GM12878 (cell line): ENCODE data around the gene TBC1D22B. TPM values are rescaled to one million over a fixed set of nuclear protein-coding genes. Genes with fewer than 3 reads are reported as not detected.

Experiments used
- ATAC-seq: fragments of 200-7000 bp; cut with Tn5 transposase; 3 replicates; pipeline ENCODE4 v1.9.1; 2020; ENCODE audit warnings: mild to moderate bottlenecking, moderate library complexity
- BruUV-seq: library from RNA; stranded (reverse); fragments of 400-500 nt; replicated peaks from 2 replicates; lab custom pipeline; 2021; lab: Mats Ljungman, UMichigan
- CTCF ChIA-PET: fragments of 300-600 bp; sonication (Branson Sonifier 250); formaldehyde crosslinking; extraction: SDS; loops from one replicate; lab custom pipeline; 2021; ENCODE audit warnings: inconsistent platforms; lab: Yijun Ruan, JAX
- POLR2A ChIA-PET: fragments of 350-600 bp; formaldehyde crosslinking; extraction: SDS; loops from one replicate; lab custom pipeline; 2021; ENCODE audit warnings: inconsistent platforms; lab: Charles Lee
- RAD21 ChIA-PET: fragments of 300-600 bp; sonication (Branson Sonifier 250); formaldehyde crosslinking; loops from one replicate; lab custom pipeline; 2023; ENCODE audit warnings: antibody characterized with exemption; ENCODE audit not compliant: unreplicated experiment; lab: Charles Lee
- SMC1A ChIA-PET: fragments of 300-600 bp; sonication (Branson Sonifier 250); formaldehyde crosslinking; loops from one replicate; lab custom pipeline; 2023; ENCODE audit not compliant: unreplicated experiment, uncharacterized antibody; lab: Charles Lee
- DNase-seq: peaks from one replicate; pipeline ENCODE4 v3.0.0-alpha.2; 2011; ENCODE audit warnings: low read depth, low spot score
- FAIRE-seq: peaks from 3 replicates; lab custom pipeline; 2011; peaks lifted over from hg19 to GRCh38; lab: Jason Lieb, UNC
- H2AFZ ChIP-seq: 2 replicates; pipeline ENCODE4 v1.6.0; 2011; ENCODE audit warnings: low read depth, low read length, control low read depth; ENCODE audit not compliant: control insufficient read depth
- H3K27ac ChIP-seq: 2 replicates; pipeline ENCODE4 v1.5.1; 2011; ENCODE audit warnings: control low read depth; ENCODE audit not compliant: control insufficient read depth, insufficient read depth
- H3K27me3 ChIP-seq, 2 experiments: replicated peaks in 1 of 2; 2 replicates each; pipeline versions ENCODE4 v1.6.0 to v1.6.1; 2011; ENCODE audit warnings: low read length in 1 of 2; ENCODE audit not compliant: control insufficient read depth in 2 of 2, insufficient read depth in 2 of 2
- H3K36me3 ChIP-seq, 2 experiments: 2 replicates each; pipeline ENCODE4 v1.5.1; 2011; ENCODE audit warnings: low read length in 1 of 2; ENCODE audit not compliant: control insufficient read depth in 2 of 2, insufficient read depth in 2 of 2
- H3K4me1 ChIP-seq: 2 replicates; pipeline ENCODE4 v1.6.1; 2011; ENCODE audit warnings: mild to moderate bottlenecking, low read length, moderate library complexity, mixed read lengths; ENCODE audit not compliant: control insufficient read depth, insufficient read depth
- H3K4me2 ChIP-seq: 2 replicates; pipeline ENCODE4 v1.6.0; 2011; ENCODE audit warnings: control low read depth; ENCODE audit not compliant: control insufficient read depth, insufficient read depth
- H3K4me3 ChIP-seq: fragments of 200-600 bp; sonication (generic); 2 replicates; pipeline ENCODE4 v1.5.1; 2016
- H3K79me2 ChIP-seq: 2 replicates; pipeline ENCODE4 v1.6.0; 2011; ENCODE audit warnings: low read length; ENCODE audit not compliant: control insufficient read depth, insufficient read depth
- H3K9ac ChIP-seq: 2 replicates; pipeline ENCODE4 v1.8.0; 2011; ENCODE audit warnings: low read length, control low read depth, mixed read lengths; ENCODE audit not compliant: control insufficient read depth, insufficient read depth
- H3K9me3 ChIP-seq: replicated peaks from 3 replicates; pipeline ENCODE4 v1.5.1; 2011; ENCODE audit warnings: mild to moderate bottlenecking, low read length; ENCODE audit not compliant: control insufficient read depth, insufficient read depth
- H4K20me1 ChIP-seq: 2 replicates; pipeline ENCODE4 v1.6.0; 2011; ENCODE audit not compliant: control insufficient read depth, insufficient read depth
- FOXK2 ChIP-seq: fragments of 450-650 bp; IDR thresholded peaks from 2 replicates; pipeline ENCODE4 v1.6.1; 2017; ENCODE audit warnings: mild to moderate bottlenecking, moderate library complexity
- IKZF1 ChIP-seq: fragments of 450-650 bp; conservative IDR thresholded peaks from 2 replicates; pipeline ENCODE4 v1.6.1; 2017; ENCODE audit warnings: antibody characterized with exemption, mild to moderate bottlenecking
- MAX ChIP-seq: IDR thresholded peaks from 2 replicates; pipeline ENCODE4 v1.6.1; 2012; ENCODE audit warnings: low read depth, low read length, improper control_type of control experiment
- MEF2B ChIP-seq: fragments of 450-650 bp; IDR thresholded peaks from 2 replicates; pipeline ENCODE4 v1.6.1; 2018; ENCODE audit warnings: mild to moderate bottlenecking, moderate library complexity; ENCODE audit not compliant: partially characterized antibody, poor library complexity, severe bottlenecking
- NFYB ChIP-seq: IDR thresholded peaks from 2 replicates; pipeline ENCODE4 v1.6.1; 2011; ENCODE audit warnings: low read depth, mild to moderate bottlenecking, low read length, improper control_type of control experiment, moderate library complexity; ENCODE audit not compliant: insufficient read depth
- NR2F1 ChIP-seq: fragments of 450-650 bp; conservative IDR thresholded peaks from 2 replicates; pipeline ENCODE4 v1.6.1; 2017; ENCODE audit warnings: mild to moderate bottlenecking
- RCOR1 ChIP-seq: conservative IDR thresholded peaks from 2 replicates; pipeline ENCODE4 v1.6.1; 2012; ENCODE audit warnings: low read depth, low read length, improper control_type of control experiment
- RUNX3 ChIP-seq: IDR thresholded peaks from 2 replicates; pipeline ENCODE4 v1.6.1; 2012; ENCODE audit warnings: low read length, inconsistent platforms
- SIX5 ChIP-seq: IDR thresholded peaks from 2 replicates; pipeline ENCODE4 v1.6.1; 2011; ENCODE audit warnings: mild to moderate bottlenecking, low read depth, low read length, moderate library complexity; ENCODE audit not compliant: severe bottlenecking
- SMAD5 ChIP-seq: IDR thresholded peaks from 2 replicates; pipeline ENCODE4 v1.6.1; 2016; ENCODE audit warnings: antibody characterized with exemption, low read depth
- SUZ12 ChIP-seq: fragments of 200-600 bp; sonication (generic); IDR thresholded peaks from one replicate; pipeline ENCODE4 v1.6.1; 2018; ENCODE audit warnings: antibody characterized with exemption, mild to moderate bottlenecking; ENCODE audit not compliant: unreplicated experiment
- WGBS: methylation state at CpG from one replicate; pipeline ENCODE4 v1.1.6; 2016; ENCODE audit warnings: low lambda C conversion rate; ENCODE audit not compliant: insufficient replicate concordance, insufficient coverage; ENCODE audit errors: missing lambda C conversion rate; 5-methylcytosine and 5-hydroxymethylcytosine counted together
- in situ Hi-C: fragments of 300-500 bp; cut with MboI; formaldehyde crosslinking; loops from 9 replicates; pipeline ENCODE4 v1.14.3; 2018; ENCODE audit warnings: mixed read lengths
- intact Hi-C: fragments of 100-400 bp; cut with micrococcal nuclease; formaldehyde crosslinking; loops from one replicate; pipeline ENCODE4 v1.14.2; 2022; ENCODE audit not compliant: unreplicated experiment
- polyA plus RNA-seq, 11 experiments: library from polyadenylated mRNA; depleted of rRNA in 4 of 11; unstranded in 6 of 11; stranded (reverse) in 5 of 11; fragments of >200 nt; fragmentation: Nextera tagmentation in 4 of 11; fragmentation: Illumina TruSeq in 1 of 11; extraction: Ambion mirVana in 4 of 11; extraction: Trizol in 1 of 11; gene quantifications; 1 replicate in 1 of 11; 2 replicates in 10 of 11; pipeline versions ENCODE4 v1.2.1 to v1.2.3, GENCODE V29; 2011 to 2016; ENCODE audit warnings: inconsistent platforms in 2 of 11, missing spikeins in 2 of 11, low read depth in 1 of 11
- total RNA-seq, 4 experiments: library from RNA; depleted of rRNA in 3 of 4; stranded (reverse); fragments of >200 nt in 3 of 4; fragmentation: Illumina TruSeq in 1 of 4; extraction: Trizol in 1 of 4; gene quantifications; 2 replicates each; pipeline versions ENCODE4 v1.2.1 to v1.2.3, GENCODE V29; 2013 to 2021

TBC1D22B gene
- total and polyA plus RNA-seq, 10 of the 15 experiments (the other 5 are each of a cell fraction or from before 2014, with no cell fraction given): 3.4 to 18.7 (median 14.1) TPM

GRCh38 chr6:37316071-37316470 lies 58.5 kb downstream of the TBC1D22B start:
- in situ Hi-C loops (no loop called here), intact Hi-C loops (no loop called here)
- no peak overlapping the region for H3K4me3 ChIP-seq
- no peak overlapping the region for H3K27ac ChIP-seq
- ChIA-PET CTCF (interaction anchor here (0.8 to 8.8 kb wide), 6 partner anchors 9 to 298 kb away, joined by 3 to 112 read pairs (median 5); no protein-coding TSS in a partner anchor), RAD21 (interaction anchor here (2.2 kb wide), 1 partner anchor 12 kb away, joined by 12 read pairs; no protein-coding TSS in a partner anchor), SMC1A (interaction anchor here (0.7 to 1.1 kb wide), 2 partner anchors 18 to 557 kb away, joined by 3 to 4 read pairs; no protein-coding TSS in a partner anchor), POLR2A (no interaction called here)
- no peak for FAIRE-seq
- no peak for ATAC-seq
- no peak for DNase-seq
- no TSS peak for BruUV-seq
- peaks cover 6 to 36% of the 10 kb centered on the region in 2 experiments for H3K36me3 ChIP-seq
- no peaks in the 10 kb centered on the region for H3K79me2 ChIP-seq
- H3K9ac ChIP-seq: no peak overlapping the region
- H3K27me3 ChIP-seq: no peaks in the 10 kb centered on the region
- no peaks in the 10 kb centered on the region for H4K20me1 ChIP-seq
- peaks cover 19% of the 10 kb centered on the region for H3K4me1 ChIP-seq
- 97% methylated on average over 7 of the region's 7 CpGs for WGBS
- H2AFZ ChIP-seq: no peak overlapping the region
- TF ChIP-seq SMAD5 (no peak), SIX5 (no peak), MAX (no peak), NR2F1 (no peak), RUNX3 (no peak), RCOR1 (no peak), IKZF1 (no peak), NFYB (no peak), FOXK2 (no peak), MEF2B (no peak), SUZ12 (no peak)
- no peaks in the 10 kb centered on the region for H3K9me3 ChIP-seq
- no peak overlapping the region for H3K4me2 ChIP-seq
